ENCODE measurements around the gene ARHGAP21. TPM values are rescaled to one million over a fixed set of nuclear protein-coding genes. Genes with fewer than 3 reads are reported as not detected.

The ARHGAP21 gene
- total and polyA plus RNA-seq, 2 donors (not counting 1 experiment from before 2014, with no cell fraction given), result 5.3 to 25.5 TPM

- H3K27me3 Mint-ChIP-seq, result peaks cover 9% of the 10 kb centered on the region
These were observed 167.4 kb downstream of the ARHGAP21 start for GRCh38 chr10:24556126-24556749.

More at GRCh38 chr10:24556126-24556749, 167.4 kb downstream of the ARHGAP21 start:
- Histone ChIP-seq H3K36me3 (replicated peaks in 1 of 2; ENCODE audit: control extremely low read depth in 1 of 2, control insufficient read depth in 1 of 2, extremely low read depth in 1 of 2, insufficient read depth in 2 of 2, low read length in 1 of 2) (no peaks in the 10 kb centered on the region), H4K20me1 (ENCODE audit: control insufficient read depth, insufficient read depth, low read length, poor library complexity, severe bottlenecking) (no peaks in the 10 kb centered on the region), H3K4me1 (ENCODE audit: control insufficient read depth in 2 of 2, insufficient read depth in 2 of 2, low read length in 2 of 2) (no peaks in the 10 kb centered on the region), H3K27me3 (replicated peaks in 1 of 4; ENCODE audit: control extremely low read depth in 1 of 4, control insufficient read depth in 3 of 4, insufficient read depth in 4 of 4, low read length in 3 of 4) (no peaks in the 10 kb centered on the region), H3K4me3 (ENCODE audit: control extremely low read depth in 1 of 5, extremely low read depth in 1 of 5, insufficient read depth in 1 of 5, low read depth in 2 of 5, low read length in 4 of 5) (no peak overlapping the region), H3K27ac (ENCODE audit: low read length in 2 of 2) (no peak overlapping the region), H3K4me2 (replicated peaks; ENCODE audit: low read depth, low read length, poor library complexity, severe bottlenecking) (no peak overlapping the region), H3K79me2 (ENCODE audit: control insufficient read depth, insufficient read depth, low read length) (no peaks in the 10 kb centered on the region), H3K9me3 (ENCODE audit: control extremely low read depth in 1 of 3, control insufficient read depth in 2 of 3, insufficient read depth in 1 of 3, low read length in 2 of 3) (peaks cover 0 to 3% (median 0%) of the 10 kb centered on the region in 3 donors), H2AFZ (ENCODE audit: insufficient read depth, low read depth, low read length, poor library complexity, severe bottlenecking) (no peak overlapping the region), H3K9ac (ENCODE audit: low read length) (no peak overlapping the region)
- ChIA-PET POLR2A (no interaction called here), CTCF (interaction anchor here (1.0 to 2.3 kb wide), 2 partner anchors 1242 to 1398 kb away, joined by 3 to 10 read pairs; no protein-coding TSS in a partner anchor)
- H3K27ac Mint-ChIP-seq, result no peak overlapping the region
- no peaks in the 10 kb centered on the region for H3K4me1 Mint-ChIP-seq
- DNase-seq (no peak), ATAC-seq (ENCODE audit: low read depth) (no peak)
- WGBS (ENCODE audit: insufficient coverage), result 79% methylated on average over 3 of the region's 4 CpGs
- no peak overlapping the region for H3K4me3 Mint-ChIP-seq
- intact Hi-C loops (cut with micrococcal nuclease), result no loop called here
- TF ChIP-seq CTCF (IDR thresholded peaks at IDR 0.05) (no peak), EZH2 (IDR thresholded peaks at IDR 0.05; ENCODE audit: borderline replicate concordance, insufficient read depth, low read depth, low read length, poor library complexity, severe bottlenecking) (no peak)
- no peaks in the 10 kb centered on the region for H3K9me3 Mint-ChIP-seq (ENCODE audit: insufficient read depth)

Measured in B cell (primary cell).